ENCODE data around the gene SATB1.

DNA sequence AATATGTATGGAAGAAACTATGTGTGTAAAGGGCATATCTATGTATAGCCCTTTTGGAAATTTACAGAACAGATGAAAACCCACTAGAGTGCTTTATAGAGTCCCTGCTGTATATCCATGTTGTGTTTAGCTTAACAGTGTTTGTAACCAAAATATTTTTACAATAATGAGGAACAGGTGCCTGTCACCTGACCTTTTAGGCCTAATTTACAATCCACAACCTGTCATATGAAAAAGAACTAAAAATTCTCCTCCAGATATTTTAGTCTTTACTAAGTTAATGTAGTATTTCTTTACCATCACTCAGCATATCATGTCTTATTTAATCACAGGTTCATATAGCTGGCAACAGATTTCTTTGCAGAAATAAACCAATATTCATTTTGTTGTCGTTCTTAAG, 16.4 kb upstream of the SATB1 start:
- TF ChIP-seq, protein P1, sequence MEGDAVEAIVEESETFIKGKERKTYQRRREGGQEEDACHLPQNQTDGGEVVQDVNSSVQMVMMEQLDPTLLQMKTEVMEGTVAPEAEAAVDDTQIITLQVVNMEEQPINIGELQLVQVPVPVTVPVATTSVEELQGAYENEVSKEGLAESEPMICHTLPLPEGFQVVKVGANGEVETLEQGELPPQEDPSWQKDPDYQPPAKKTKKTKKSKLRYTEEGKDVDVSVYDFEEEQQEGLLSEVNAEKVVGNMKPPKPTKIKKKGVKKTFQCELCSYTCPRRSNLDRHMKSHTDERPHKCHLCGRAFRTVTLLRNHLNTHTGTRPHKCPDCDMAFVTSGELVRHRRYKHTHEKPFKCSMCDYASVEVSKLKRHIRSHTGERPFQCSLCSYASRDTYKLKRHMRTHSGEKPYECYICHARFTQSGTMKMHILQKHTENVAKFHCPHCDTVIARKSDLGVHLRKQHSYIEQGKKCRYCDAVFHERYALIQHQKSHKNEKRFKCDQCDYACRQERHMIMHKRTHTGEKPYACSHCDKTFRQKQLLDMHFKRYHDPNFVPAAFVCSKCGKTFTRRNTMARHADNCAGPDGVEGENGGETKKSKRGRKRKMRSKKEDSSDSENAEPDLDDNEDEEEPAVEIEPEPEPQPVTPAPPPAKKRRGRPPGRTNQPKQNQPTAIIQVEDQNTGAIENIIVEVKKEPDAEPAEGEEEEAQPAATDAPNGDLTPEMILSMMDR (IDR thresholded peaks at IDR 0.05; ENCODE audit: low read depth, low read length), result no peak
- TF ChIP-seq EZH2phosphoT487 (IDR thresholded peaks at IDR 0.05; ENCODE audit: low read depth), result no peak
